IMR-90 (cell line): ENCODE measurements around the gene PLEKHS1. TPM values are rescaled to one million over a fixed set of nuclear protein-coding genes. Genes with fewer than 3 reads are reported as not detected.

Experiments used
- ATAC-seq: fragments of 200-7000 bp; cut with Tn5 transposase; 2 replicates; pipeline ENCODE4 v1.9.1; 2020; ENCODE audit warnings: low read depth, mild to moderate bottlenecking, moderate library complexity
- BruUV-seq: library from RNA; stranded (reverse); fragments of 400-500 nt; replicated peaks from 2 replicates; lab custom pipeline; 2021; lab: Mats Ljungman, UMichigan
- CTCF ChIA-PET: fragments of 300-600 bp; formaldehyde crosslinking; extraction: SDS; loops from one replicate; lab custom pipeline; 2021; ENCODE audit warnings: antibody characterized with exemption; lab: Yijun Ruan, JAX
- POLR2A ChIA-PET: fragments of 300-600 bp; sonication (Branson Sonifier 250); formaldehyde crosslinking; loops from one replicate; lab custom pipeline; 2022; ENCODE audit warnings: antibody characterized with exemption; ENCODE audit not compliant: unreplicated experiment; lab: Charles Lee
- DNase-seq: peaks from one replicate; pipeline ENCODE4 v3.0.0; 2013
- H2AFZ ChIP-seq: replicated peaks from 2 replicates; pipeline ENCODE3; 2013; ENCODE audit warnings: low read length, mild to moderate bottlenecking; ENCODE audit not compliant: poor library complexity
- H2AK5ac ChIP-seq: 2 replicates; pipeline ENCODE4 v1.6.1; 2013; ENCODE audit warnings: low read depth, low read length, inconsistent platforms
- H2AK9ac ChIP-seq: replicated peaks from 2 replicates; pipeline ENCODE3; 2013; ENCODE audit warnings: mild to moderate bottlenecking, low read depth, low read length, moderate library complexity; ENCODE audit not compliant: poor library complexity
- H2BK120ac ChIP-seq: 2 replicates; pipeline ENCODE4 v1.6.1; 2013; ENCODE audit warnings: low read depth, low read length, inconsistent platforms
- H2BK15ac ChIP-seq: 3 replicates; pipeline ENCODE4 v1.6.1; 2013; ENCODE audit warnings: low read depth, low read length, inconsistent platforms
- H2BK20ac ChIP-seq: 2 replicates; pipeline ENCODE4 v1.6.1; 2013; ENCODE audit warnings: low read depth, mild to moderate bottlenecking, inconsistent platforms, low read length, moderate library complexity
- H2BK5ac ChIP-seq: 2 replicates; pipeline ENCODE4 v1.6.1; 2013; ENCODE audit warnings: mild to moderate bottlenecking, low read depth, low read length, inconsistent platforms; ENCODE audit not compliant: poor library complexity, severe bottlenecking
- H3K14ac ChIP-seq: replicated peaks from 2 replicates; pipeline ENCODE4 v1.6.1; 2013; ENCODE audit warnings: low read depth, low read length, inconsistent platforms
- H3K18ac ChIP-seq: 2 replicates; pipeline ENCODE4 v1.6.1; 2013; ENCODE audit warnings: low read depth, low read length, control low read depth
- H3K23ac ChIP-seq: 2 replicates; pipeline ENCODE4 v1.6.1; 2013; ENCODE audit warnings: low read depth, low read length, inconsistent platforms
- H3K27ac ChIP-seq: 2 replicates; pipeline ENCODE4 v1.5.1; 2013; ENCODE audit warnings: mild to moderate bottlenecking, control low read depth, low read length; ENCODE audit not compliant: insufficient read depth
- H3K27me3 ChIP-seq: 2 replicates; pipeline ENCODE4 v1.6.1; 2013; ENCODE audit warnings: low read length; ENCODE audit not compliant: control insufficient read depth, insufficient read depth
- H3K36me3 ChIP-seq: 2 replicates; pipeline ENCODE4 v1.6.1; 2013; ENCODE audit warnings: low read length, mixed read lengths; ENCODE audit not compliant: control insufficient read depth, insufficient read depth
- H3K4ac ChIP-seq: 2 replicates; pipeline ENCODE4 v1.6.1; 2013; ENCODE audit warnings: low read depth, low read length, inconsistent platforms
- H3K4me1 ChIP-seq: 2 replicates; pipeline ENCODE4 v1.6.1; 2013; ENCODE audit warnings: low read length, mixed read lengths; ENCODE audit not compliant: control insufficient read depth, insufficient read depth
- H3K4me2 ChIP-seq: 2 replicates; pipeline ENCODE4 v1.6.1; 2013; ENCODE audit warnings: low read depth, mild to moderate bottlenecking, control low read depth, low read length, moderate library complexity
- H3K4me3 ChIP-seq: 2 replicates; pipeline ENCODE4 v1.5.1; 2013; ENCODE audit warnings: low read depth, mild to moderate bottlenecking, control low read depth, low read length, moderate library complexity; ENCODE audit not compliant: insufficient read depth
- H3K56ac ChIP-seq: 2 replicates; pipeline ENCODE4 v1.6.1; 2013; ENCODE audit warnings: low read length, inconsistent platforms; ENCODE audit not compliant: insufficient read depth; ENCODE audit errors: extremely low read depth
- H3K79me1 ChIP-seq, 2 experiments: 2 replicates each; pipeline ENCODE4 v1.6.1; 2013; ENCODE audit warnings: low read length in 2 of 2, inconsistent platforms in 1 of 2, low read depth in 1 of 2
- H3K9ac ChIP-seq: 2 replicates; pipeline ENCODE4 v1.6.1; 2013; ENCODE audit warnings: low read depth, low read length, control low read depth
- H3K9me1 ChIP-seq: 2 replicates; pipeline ENCODE4 v1.6.1; 2013; ENCODE audit warnings: low read length, inconsistent platforms; ENCODE audit not compliant: insufficient read depth
- H3K9me3 ChIP-seq: 2 replicates; pipeline ENCODE4 v1.6.1; 2013; ENCODE audit warnings: low read length; ENCODE audit not compliant: control insufficient read depth, insufficient read depth
- H4K20me1 ChIP-seq: 2 replicates; pipeline ENCODE4 v1.6.1; 2013; ENCODE audit warnings: low read length, inconsistent platforms; ENCODE audit not compliant: insufficient read depth
- H4K5ac ChIP-seq: 2 replicates; pipeline ENCODE4 v1.6.1; 2013; ENCODE audit warnings: mild to moderate bottlenecking, low read depth, low read length, control low read depth
- H4K8ac ChIP-seq, 2 experiments: 2 replicates each; pipeline ENCODE4 v1.6.1; 2013; ENCODE audit warnings: low read depth in 2 of 2, low read length in 2 of 2, control low read depth in 1 of 2, inconsistent platforms in 1 of 2
- H4K91ac ChIP-seq: 2 replicates; pipeline ENCODE4 v1.6.1; 2013; ENCODE audit warnings: low read depth, low read length, inconsistent platforms; ENCODE audit not compliant: insufficient read depth
- BHLHE40 ChIP-seq: fragments of 150-350 bp; IDR thresholded peaks from 2 replicates; pipeline ENCODE4 v1.6.1; 2016; ENCODE audit warnings: mild to moderate bottlenecking, low read depth, low read length
- CEBPB ChIP-seq: IDR thresholded peaks from 2 replicates; pipeline ENCODE4 v1.6.1; 2012; ENCODE audit warnings: low read depth, low read length, improper control_type of control experiment
- CHD1 ChIP-seq: IDR thresholded peaks from 2 replicates; pipeline ENCODE4 v1.6.1; 2012; ENCODE audit warnings: low read depth, low read length, improper control_type of control experiment
- CTCF ChIP-seq: conservative IDR thresholded peaks from 2 replicates; pipeline ENCODE4 v1.5.1; 2012; ENCODE audit warnings: mild to moderate bottlenecking, low read depth, low read length, improper control_type of control experiment
- ELK1 ChIP-seq: fragments of 150-350 bp; IDR thresholded peaks from 2 replicates; pipeline ENCODE4 v1.6.1; 2016; ENCODE audit warnings: low read depth, mild to moderate bottlenecking, low read length, moderate library complexity, borderline replicate concordance
- FOS ChIP-seq: fragments of 150-350 bp; IDR thresholded peaks from 2 replicates; pipeline ENCODE4 v1.6.1; 2016; ENCODE audit warnings: low read depth, low read length
- MAFK ChIP-seq: IDR thresholded peaks from 2 replicates; pipeline ENCODE4 v1.6.1; 2012; ENCODE audit warnings: low read depth, low read length, improper control_type of control experiment
- MAZ ChIP-seq: IDR thresholded peaks from 2 replicates; pipeline ENCODE4 v1.6.1; 2012; ENCODE audit warnings: low read depth, mild to moderate bottlenecking, low read length, improper control_type of control experiment, moderate library complexity, borderline replicate concordance
- MXI1 ChIP-seq: IDR thresholded peaks from 2 replicates; pipeline ENCODE4 v1.6.1; 2012; ENCODE audit warnings: low read depth, mild to moderate bottlenecking, low read length, moderate library complexity, borderline replicate concordance
- NFE2L2 ChIP-seq: fragments of 150-350 bp; IDR thresholded peaks from 2 replicates; pipeline ENCODE4 v1.6.1; 2016; ENCODE audit warnings: low read depth, mild to moderate bottlenecking, low read length
- POLR2A ChIP-seq: IDR thresholded peaks from 2 replicates; pipeline ENCODE4 v1.6.1; 2012; ENCODE audit warnings: mild to moderate bottlenecking, low read depth, low read length
- RAD21 ChIP-seq: IDR thresholded peaks from 2 replicates; pipeline ENCODE4 v1.6.1; 2012; ENCODE audit warnings: low read length, improper control_type of control experiment
- RCOR1 ChIP-seq: IDR thresholded peaks from 2 replicates; pipeline ENCODE4 v1.6.1; 2012; ENCODE audit warnings: mild to moderate bottlenecking, low read length, improper control_type of control experiment; ENCODE audit not compliant: insufficient replicate concordance
- RFX5 ChIP-seq: IDR thresholded peaks from 2 replicates; pipeline ENCODE4 v1.8.0; 2012; ENCODE audit warnings: low read depth, mild to moderate bottlenecking, low read length, moderate library complexity
- SMC3 ChIP-seq: fragments of 150-350 bp; IDR thresholded peaks from 2 replicates; pipeline ENCODE4 v1.6.1; 2016; ENCODE audit warnings: low read depth, mild to moderate bottlenecking, antibody characterized with exemption, low read length, moderate library complexity
- WGBS, 2 experiments: methylation state at CpG; one replicate each; pipeline versions ENCODE4 v1.1.5 to v1.1.7; 2013; ENCODE audit warnings: missing lambda C conversion rate in 2 of 2; ENCODE audit not compliant: insufficient read length in 1 of 2; ENCODE audit errors: extremely low coverage in 2 of 2; 5-methylcytosine and 5-hydroxymethylcytosine counted together
- dilution Hi-C: fragments of 300-500 bp; cut with HindIII; formaldehyde crosslinking; loops from one replicate; pipeline ENCODE4 v1.14.3; 2018; ENCODE audit warnings: low sequenced_read_pairs; ENCODE audit not compliant: unreplicated experiment
- in situ Hi-C: fragments of 300-500 bp; cut with MboI; formaldehyde crosslinking; loops from 3 replicates; pipeline ENCODE4 v1.14.3; 2019; ENCODE audit warnings: low sequenced_read_pairs, inconsistent platforms, mixed read lengths
- intact Hi-C: fragments of 100-400 bp; cut with micrococcal nuclease; formaldehyde crosslinking; loops from 2 replicates; pipeline ENCODE4 v1.10.0; 2022
- polyA plus RNA-seq, 3 experiments: library from polyadenylated mRNA; depleted of rRNA; stranded (reverse); fragments of >200 nt; gene quantifications; 2 replicates each; pipeline ENCODE4 v1.2.3, GENCODE V29; 2012; ENCODE audit warnings: low replicate concordance in 1 of 3
- total RNA-seq: library from RNA; depleted of rRNA; stranded (reverse); fragments of >200 nt; gene quantifications from 2 replicates; pipeline ENCODE4 v1.2.3, GENCODE V29; 2012
- TF ChIP-seq, protein P1 (sequence below): fragments of 150-350 bp; IDR thresholded peaks from 2 replicates; pipeline ENCODE4 v1.6.1; 2017; ENCODE audit warnings: mild to moderate bottlenecking, antibody characterized with exemption, low read length, low read depth

Gene PLEKHS1
- total and polyA plus RNA-seq, 2 of the 4 experiments (the other 2 are of a cell fraction), result not detected

DNA sequence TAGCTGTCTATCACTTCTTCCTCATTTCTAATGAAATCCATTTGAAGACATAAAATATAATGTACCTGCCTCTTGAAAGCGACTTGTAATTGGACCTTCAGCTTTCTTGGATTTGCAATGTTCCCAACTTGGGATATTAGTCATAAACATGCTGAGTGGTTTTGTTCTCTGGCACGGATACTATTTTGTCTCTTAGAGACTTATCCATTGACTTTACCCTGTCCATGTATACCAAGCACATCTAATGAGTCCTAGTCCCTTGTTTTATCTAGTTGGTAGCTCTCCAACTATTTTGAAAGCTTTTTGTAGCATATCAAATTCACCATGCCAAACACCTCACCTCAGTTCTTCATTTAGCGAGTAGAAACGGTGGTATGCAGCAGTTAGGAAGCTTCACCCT lies 18.9 kb downstream of the PLEKHS1 start:
- H3K36me3 ChIP-seq, result no peaks in the 10 kb centered on the region
- no peak overlapping the region for H3K56ac ChIP-seq
- intact Hi-C loops, result no loop called here
- H4K20me1 ChIP-seq, result no peaks in the 10 kb centered on the region
- H4K8ac ChIP-seq, result no peak overlapping the region
- no peak overlapping the region for H3K27ac ChIP-seq
- peaks cover 11% of the 10 kb centered on the region for H3K27me3 ChIP-seq
- no peak overlapping the region for H3K14ac ChIP-seq
- ATAC-seq (no peak), DNase-seq (no peak)
- H3K4me1 ChIP-seq, result no peaks in the 10 kb centered on the region
- H2AK9ac ChIP-seq, result no peak overlapping the region
- no peak overlapping the region for H3K9ac ChIP-seq
- H3K23ac ChIP-seq, result no peak overlapping the region
- in situ Hi-C loops, result no loop called here
- H2AK5ac ChIP-seq, result no peak overlapping the region
- no peaks in the 10 kb centered on the region for H3K79me1 ChIP-seq
- TF ChIP-seq MAZ (no peak), MXI1 (no peak), RCOR1 (no peak), POLR2A (no peak), RAD21 (no peak), NFE2L2 (no peak), MAFK (no peak), SMC3 (no peak), ELK1 (no peak), CHD1 (no peak), FOS (no peak), BHLHE40 (no peak), RFX5 (no peak), CEBPB (no peak), CTCF (no peak)
- TF ChIP-seq, protein P1, sequence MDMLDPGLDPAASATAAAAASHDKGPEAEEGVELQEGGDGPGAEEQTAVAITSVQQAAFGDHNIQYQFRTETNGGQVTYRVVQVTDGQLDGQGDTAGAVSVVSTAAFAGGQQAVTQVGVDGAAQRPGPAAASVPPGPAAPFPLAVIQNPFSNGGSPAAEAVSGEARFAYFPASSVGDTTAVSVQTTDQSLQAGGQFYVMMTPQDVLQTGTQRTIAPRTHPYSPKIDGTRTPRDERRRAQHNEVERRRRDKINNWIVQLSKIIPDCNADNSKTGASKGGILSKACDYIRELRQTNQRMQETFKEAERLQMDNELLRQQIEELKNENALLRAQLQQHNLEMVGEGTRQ, result no peak
- H4K5ac ChIP-seq, result no peak overlapping the region
- no peaks in the 10 kb centered on the region for H3K9me1 ChIP-seq
- no peak overlapping the region for H3K4me2 ChIP-seq
- no peak overlapping the region for H2BK5ac ChIP-seq
- no peak overlapping the region for H3K4ac ChIP-seq
- no peaks in the 10 kb centered on the region for H3K9me3 ChIP-seq
- no peak overlapping the region for H2BK15ac ChIP-seq
- H2BK120ac ChIP-seq, result no peak overlapping the region
- WGBS, 2 experiments, result no CpG with 5 or more reads among the region's 4 CpGs
- ChIA-PET POLR2A (no interaction called here), CTCF (no interaction called here)
- H2AFZ ChIP-seq, result no peak overlapping the region
- no peak overlapping the region for H4K91ac ChIP-seq
- no peak overlapping the region for H3K18ac ChIP-seq
- no peak overlapping the region for H3K4me3 ChIP-seq
- BruUV-seq, result no TSS peak
- H2BK20ac ChIP-seq, result no peak overlapping the region
- dilution Hi-C loops, result no loop called here
